H1 (cell line): ENCODE measurements around the gene UVSSA. TPM values are rescaled to one million over a fixed set of nuclear protein-coding genes. Genes with fewer than 3 reads are reported as not detected.
A peak's percentile ranks its signal among the peaks of the same experiment; 100 is the strongest.

ENCODE experiments used
- CTCF ChIA-PET: fragments of 300-600 bp; sonication (Branson Sonifier 250); formaldehyde crosslinking; loops from one replicate; lab custom pipeline; 2021; ENCODE audit not compliant: partially characterized antibody; lab: Charles Lee
- POLR2A ChIA-PET: fragments of 300-600 bp; sonication (Branson Sonifier 250); formaldehyde crosslinking; loops from one replicate; lab custom pipeline; 2021; ENCODE audit warnings: inconsistent platforms; ENCODE audit not compliant: partially characterized antibody; lab: Charles Lee
- DNase-seq, 2 experiments: peaks; one replicate each; pipeline versions ENCODE4 v3.0.0 to v3.0.0-alpha.2; 2010 to 2022; ENCODE audit warnings: low spot score in 2 of 2, low read depth in 1 of 2, mixed read lengths in 1 of 2
- FAIRE-seq: peaks from 2 replicates; lab custom pipeline; 2011; peaks lifted over from hg19 to GRCh38; lab: Jason Lieb, UNC
- H2AFZ ChIP-seq: 2 replicates; pipeline ENCODE4 v1.8.1; 2012; ENCODE audit warnings: low read length, inconsistent platforms
- H2AK5ac ChIP-seq: 2 replicates; pipeline ENCODE4 v1.6.1; 2013; ENCODE audit warnings: low read depth, low read length
- H2BK120ac ChIP-seq: replicated peaks from 2 replicates; pipeline ENCODE3; 2013; ENCODE audit warnings: low read depth, low read length, inconsistent platforms
- H2BK12ac ChIP-seq: 2 replicates; pipeline ENCODE4 v1.6.1; 2013; ENCODE audit warnings: low read depth, low read length
- H2BK15ac ChIP-seq: 2 replicates; pipeline ENCODE4 v1.6.1; 2013; ENCODE audit warnings: low read length
- H2BK20ac ChIP-seq: 2 replicates; pipeline ENCODE4 v1.6.1; 2013; ENCODE audit warnings: low read length
- H2BK5ac ChIP-seq: 2 replicates; pipeline ENCODE4 v1.6.1; 2013; ENCODE audit warnings: low read depth, low read length
- H3K14ac ChIP-seq: 2 replicates; pipeline ENCODE4 v1.6.1; 2013; ENCODE audit warnings: inconsistent platforms; ENCODE audit not compliant: insufficient read length
- H3K18ac ChIP-seq: 2 replicates; pipeline ENCODE4 v1.6.1; 2013; ENCODE audit warnings: low read length; ENCODE audit errors: extremely low read depth
- H3K23ac ChIP-seq: 2 replicates; pipeline ENCODE4 v1.6.1; 2013; ENCODE audit warnings: inconsistent platforms; ENCODE audit not compliant: insufficient read length
- H3K23me2 ChIP-seq: 2 replicates; pipeline ENCODE4 v1.6.1; 2013; ENCODE audit warnings: low read depth, low read length
- H3K27ac ChIP-seq: 2 replicates; pipeline ENCODE4 v1.6.1; 2011; ENCODE audit warnings: low read depth, low read length, inconsistent platforms
- H3K27me3 ChIP-seq, 4 experiments: replicated peaks in 1 of 4; 1 replicate in 1 of 4; 2 replicates in 3 of 4; pipeline versions ENCODE4 v1.6.1 to v1.8.1; 2011 to 2013; ENCODE audit warnings: low read length in 3 of 4, mild to moderate bottlenecking in 3 of 4, inconsistent platforms in 2 of 4, mixed read lengths in 2 of 4, moderate library complexity in 1 of 4; ENCODE audit not compliant: control insufficient read depth in 3 of 4, insufficient read depth in 3 of 4; ENCODE audit errors: extremely low read depth in 1 of 4
- H3K36me3 ChIP-seq, 4 experiments: 2 replicates each; pipeline versions ENCODE4 v1.6.1 to v1.8.1; 2011 to 2013; ENCODE audit warnings: mild to moderate bottlenecking in 4 of 4, low read length in 3 of 4, moderate library complexity in 2 of 4, control low read depth in 1 of 4, inconsistent platforms in 1 of 4; ENCODE audit not compliant: insufficient read depth in 4 of 4, control insufficient read depth in 2 of 4
- H3K4ac ChIP-seq: replicated peaks from 2 replicates; pipeline ENCODE3; 2013; ENCODE audit warnings: low read length, low read depth, mixed read lengths, inconsistent platforms; ENCODE audit not compliant: insufficient read length
- H3K4me1 ChIP-seq, 4 experiments: replicated peaks in 1 of 4; 1 replicate in 1 of 4; 2 replicates in 3 of 4; pipeline versions ENCODE4 v1.6.1 to v1.8.1; 2011 to 2013; ENCODE audit warnings: low read length in 3 of 4, inconsistent platforms in 2 of 4, mixed read lengths in 1 of 4; ENCODE audit not compliant: insufficient read depth in 4 of 4, control insufficient read depth in 3 of 4
- H3K4me2 ChIP-seq, 2 experiments: 2 replicates each; pipeline versions ENCODE4 v1.6.1 to v1.8.1; 2011 to 2013; ENCODE audit warnings: low read depth in 2 of 2, low read length in 2 of 2, control low read depth in 1 of 2, inconsistent platforms in 1 of 2, mild to moderate bottlenecking in 1 of 2; ENCODE audit not compliant: insufficient read depth in 1 of 2
- H3K4me3 ChIP-seq, 4 experiments: fragments of 200-600, 300-600 bp in 1 of 4; sonication (generic), shearing (Covaris generic), sonication (Bioruptor Twin) in 1 of 4; 2 replicates each; pipeline versions ENCODE4 v1.5.1 to v1.8.1; 2011 to 2016; ENCODE audit warnings: low read length in 4 of 4, low read depth in 3 of 4, control low read depth in 2 of 4, inconsistent platforms in 2 of 4, mild to moderate bottlenecking in 2 of 4, mixed read lengths in 1 of 4, moderate library complexity in 1 of 4; ENCODE audit not compliant: insufficient read depth in 2 of 4; ENCODE audit errors: extremely low read depth in 1 of 4
- H3K56ac ChIP-seq: replicated peaks from 2 replicates; pipeline ENCODE3; 2013; ENCODE audit warnings: low read depth, mild to moderate bottlenecking, mixed read lengths, low read length, inconsistent platforms; ENCODE audit not compliant: insufficient read length
- H3K79me1 ChIP-seq: 2 replicates; pipeline ENCODE4 v1.6.1; 2013; ENCODE audit warnings: low read depth, low read length, control low read depth
- H3K79me2 ChIP-seq, 2 experiments: 2 replicates each; pipeline versions ENCODE4 v1.6.1 to v1.8.1; 2012 to 2013; ENCODE audit warnings: low read length in 2 of 2, mild to moderate bottlenecking in 2 of 2, inconsistent platforms in 1 of 2; ENCODE audit not compliant: insufficient read depth in 2 of 2, control insufficient read depth in 1 of 2
- H3K9ac ChIP-seq, 4 experiments: replicated peaks in 1 of 4; 1 replicate in 1 of 4; 2 replicates in 3 of 4; pipeline versions ENCODE4 v1.6.1 to v1.8.1; 2011 to 2013; ENCODE audit warnings: low read depth in 3 of 4, low read length in 3 of 4, control low read depth in 2 of 4, mild to moderate bottlenecking in 2 of 4, moderate library complexity in 2 of 4, inconsistent platforms in 1 of 4; ENCODE audit errors: extremely low read depth in 1 of 4
- H3K9me3 ChIP-seq, 2 experiments: 2 replicates each; pipeline versions ENCODE4 v1.6.1 to v1.8.1; 2012 to 2013; ENCODE audit warnings: mild to moderate bottlenecking in 2 of 2, moderate library complexity in 2 of 2, control low read depth in 1 of 2, inconsistent platforms in 1 of 2, low read depth in 1 of 2, low read length in 1 of 2, mixed read lengths in 1 of 2; ENCODE audit not compliant: insufficient read depth in 2 of 2
- H4K20me1 ChIP-seq, 2 experiments: replicated peaks in 1 of 2; 2 replicates each; pipeline versions ENCODE3 to v1.8.1; 2011 to 2013; ENCODE audit warnings: inconsistent platforms in 2 of 2, low read length in 2 of 2, mild to moderate bottlenecking in 1 of 2; ENCODE audit not compliant: insufficient read depth in 2 of 2, control insufficient read depth in 1 of 2
- H4K5ac ChIP-seq: 2 replicates; pipeline ENCODE4 v1.6.1; 2013; ENCODE audit warnings: low read length, low read depth, mixed read lengths, inconsistent platforms; ENCODE audit not compliant: insufficient read length
- H4K8ac ChIP-seq: 2 replicates; pipeline ENCODE4 v1.8.0; 2013; ENCODE audit warnings: mild to moderate bottlenecking, moderate library complexity, low read length, inconsistent platforms; ENCODE audit not compliant: insufficient read depth; ENCODE audit errors: extremely low read depth
- H4K91ac ChIP-seq: replicated peaks from 2 replicates; pipeline ENCODE3; 2013; ENCODE audit warnings: low read length, mixed read lengths, inconsistent platforms; ENCODE audit not compliant: insufficient read length
- ATF3 ChIP-seq: IDR thresholded peaks from 2 replicates; pipeline ENCODE4 v1.6.1; 2011; ENCODE audit warnings: low read depth, mild to moderate bottlenecking, low read length; ENCODE audit not compliant: insufficient read depth
- CTCF ChIP-seq, 3 experiments: IDR thresholded peaks; 1 replicate in 2 of 3; 2 replicates in 1 of 3; pipeline versions ENCODE4 v1.5.1 to v1.6.1; 2011; ENCODE audit warnings: low read length in 3 of 3, mild to moderate bottlenecking in 3 of 3, inconsistent platforms in 2 of 3, low read depth in 1 of 3, moderate library complexity in 1 of 3; ENCODE audit not compliant: insufficient read depth in 1 of 3; ENCODE audit errors: control extremely low read depth in 1 of 3
- WGBS, 2 experiments: shearing (Covaris generic) in 1 of 2; methylation state at CpG; one replicate each; pipeline versions ENCODE4 v1.1.6 to v1.1.7; 2013 to 2015; ENCODE audit warnings: low lambda C conversion rate in 2 of 2, mixed read lengths in 2 of 2, inconsistent platforms in 1 of 2, low coverage in 1 of 2, missing lambda C conversion rate in 1 of 2; ENCODE audit not compliant: insufficient replicate concordance in 2 of 2, insufficient coverage in 1 of 2, insufficient read length in 1 of 2; ENCODE audit errors: extremely low coverage in 1 of 2, missing lambda C conversion rate in 1 of 2; 5-methylcytosine and 5-hydroxymethylcytosine counted together
- polyA plus RNA-seq, 7 experiments: library from polyadenylated mRNA; depleted of rRNA in 3 of 7; stranded (reverse) in 5 of 7; unstranded in 2 of 7; fragments of >200 nt in 5 of 7; fragments of 200-250 nt in 2 of 7; gene quantifications; 1 replicate in 5 of 7; 2 replicates in 1 of 7; 4 replicates in 1 of 7; pipeline versions ENCODE4 v1.2.1 to v1.2.3, GENCODE V29; 2011 to 2013; ENCODE audit warnings: missing spikeins in 2 of 7, mixed read lengths in 2 of 7
- total RNA-seq: library from RNA; stranded (reverse); fragmentation: NEBNext Ultra II Directional; extraction: Animal tissue kit (Norgen Biotek cat#: 25700); gene quantifications from 2 replicates; pipeline ENCODE4 v1.2.1, GENCODE V29; 2021

Gene UVSSA
- total and polyA plus RNA-seq, 2 of the 8 experiments (the other 6 are each of a cell fraction or from before 2014, with no cell fraction given): 14.5 to 19.4 TPM

- Histone ChIP-seq H4K8ac (0 out of 2 replicates have a peak overlapping the region, but pooled peaks have one; percentile 5), H3K27ac (no peak overlapping the region), H3K36me3 (peaks cover 0 to 32% (median 5%) of the 10 kb centered on the region in 4 experiments; a peak in 4 of 8 replicates), H3K79me1 (no peaks in the 10 kb centered on the region), H4K91ac (no peak overlapping the region), H2BK5ac (no peak overlapping the region), H3K9me3 (no peaks in the 10 kb centered on the region), H3K4me1 (no peaks in the 10 kb centered on the region), H2BK120ac (no peak overlapping the region), H4K5ac (no peak overlapping the region), H3K4me2 (no peak overlapping the region), H3K14ac (no peak overlapping the region), H3K23ac (no peak overlapping the region), H3K79me2 (no peaks in the 10 kb centered on the region), H3K4me3 (no peak overlapping the region), H3K4ac (no peak overlapping the region), H3K23me2 (no peaks in the 10 kb centered on the region), H4K20me1 (peaks cover 0 to 18% of the 10 kb centered on the region in 2 experiments), H3K18ac (no peak overlapping the region), H3K9ac (no peak overlapping the region), H2BK12ac (no peak overlapping the region), H2BK20ac (no peak overlapping the region), H2BK15ac (no peak overlapping the region), H3K56ac (no peak overlapping the region), H3K27me3 (no peaks in the 10 kb centered on the region), H2AFZ (no peak overlapping the region), H2AK5ac (no peak overlapping the region)
- WGBS, 2 experiments: 90% methylated on average over 27 of the region's 36 CpGs; no CpG with 5 or more reads in 1 of the 2 experiments
- ChIA-PET POLR2A (interaction anchor here (0.6 kb wide), 1 partner anchor 110 kb away, joined by 3 read pairs; no protein-coding TSS in a partner anchor), CTCF (interaction anchor here (0.6 to 6.1 kb wide), 23 partner anchors 9 to 339 kb away, joined by 3 to 58 read pairs (median 3); no protein-coding TSS in a partner anchor)
- peak in 1 of 3 experiments; percentile 19; a peak in 1 of 4 replicates for TF ChIP-seq CTCF (IDR thresholded peaks at IDR 0.05; ENCODE audit: control extremely low read depth in 1 of 3, insufficient read depth in 1 of 3, low read depth in 1 of 3, low read length in 3 of 3)
- no peak for TF ChIP-seq ATF3
- no peak for DNase-seq
- no peak for FAIRE-seq
Measured at GRCh38 chr4:1354136-1354982, 7.4 kb downstream of the UVSSA start.
